GM19025 (cell line): ENCODE results near the gene GALNTL6.
A peak's percentile ranks its signal among the peaks of the same experiment; 100 is the strongest.

Source experiments
- ATAC-seq: cut with Tn5 transposase; IDR thresholded peaks from one replicate; pipeline ENCODE4 v1.9.1; 2021; ENCODE audit warnings: mild to moderate bottlenecking, low read depth, moderate library complexity; ENCODE audit not compliant: unreplicated experiment

Gene GALNTL6

GRCh38 chr4:171876636-171877035, 63.4 kb downstream of the GALNTL6 start:
- no peak for ATAC-seq

GRCh38 chr4:171880136-171880535, 66.9 kb downstream of the GALNTL6 start:
- no peak for ATAC-seq

GRCh38 chr4:171889681-171890080, 76.5 kb downstream of the GALNTL6 start:
- no peak for ATAC-seq

GRCh38 chr4:171891038-171891437, 77.8 kb downstream of the GALNTL6 start:
- ATAC-seq = peak; percentile 73

GRCh38 chr4:171896426-171896825, 83.2 kb downstream of the GALNTL6 start:
- no peak for ATAC-seq

GRCh38 chr4:171919314-171919713, 106.1 kb downstream of the GALNTL6 start:
- no peak for ATAC-seq

- ATAC-seq = no peak
Observed at GRCh38 chr4:171920901-171921300, 107.7 kb downstream of the GALNTL6 start.

GRCh38 chr4:171924746-171925376, 111.7 kb downstream of the GALNTL6 start:
- ATAC-seq = no peak

GRCh38 chr4:171928336-171928735, 115.1 kb downstream of the GALNTL6 start:
- ATAC-seq = no peak

GRCh38 chr4:171929477-171929876, 116.3 kb downstream of the GALNTL6 start:
- no peak for ATAC-seq

GRCh38 chr4:171929907-171930306, 116.7 kb downstream of the GALNTL6 start:
- ATAC-seq = no peak

- ATAC-seq = no peak
Observed at GRCh38 chr4:171932238-171932637, 119.0 kb downstream of the GALNTL6 start.

- no peak for ATAC-seq
Observed at GRCh38 chr4:171940656-171941055, 127.5 kb downstream of the GALNTL6 start.

GRCh38 chr4:171947400-171947799, 134.2 kb downstream of the GALNTL6 start:
- no peak for ATAC-seq

GRCh38 chr4:171948038-171948437, 134.8 kb downstream of the GALNTL6 start:
- ATAC-seq = no peak

- ATAC-seq = no peak
Observed at GRCh38 chr4:171954650-171955049, 141.4 kb downstream of the GALNTL6 start.

- no peak for ATAC-seq
Observed at GRCh38 chr4:171956678-171957077, 143.5 kb downstream of the GALNTL6 start.

- no peak for ATAC-seq
Observed at GRCh38 chr4:171962110-171962509, 148.9 kb downstream of the GALNTL6 start.

GRCh38 chr4:171966356-171966755, 153.2 kb downstream of the GALNTL6 start:
- no peak for ATAC-seq

GRCh38 chr4:171978216-171978615, 165.0 kb downstream of the GALNTL6 start:
- no peak for ATAC-seq

GRCh38 chr4:171979461-171979860, 166.3 kb downstream of the GALNTL6 start:
- ATAC-seq = no peak

GRCh38 chr4:171981185-171981584, 168.0 kb downstream of the GALNTL6 start:
- ATAC-seq = no peak
